Prostate gland (tissue), 2 donors: ENCODE results near the gene KLHL7. TPM values are rescaled to one million over a fixed set of nuclear protein-coding genes. Genes with fewer than 3 reads are reported as not detected.

Source experiments
- DNase-seq: peaks from one replicate; pipeline ENCODE4 v3.0.0-alpha.2; 2019; ENCODE audit warnings: low spot score
- H3K27ac ChIP-seq, 2 donors: fragments of 200-600 bp; sonication (generic); 2 replicates each; pipeline ENCODE4 v1.5.1; 2017 to 2019
- H3K27me3 ChIP-seq: fragments of 200-600 bp; sonication (generic); replicated peaks from 2 replicates; pipeline ENCODE4 v1.5.1; 2019; ENCODE audit not compliant: insufficient read depth
- H3K36me3 ChIP-seq, 2 donors: fragments of 200-600 bp; sonication (generic); 1 replicate in 1 of 2; 2 replicates in 1 of 2; pipeline versions ENCODE4 v1.5.1 to v1.8.1; 2017 to 2019
- H3K4me1 ChIP-seq: fragments of 200-600 bp; sonication (generic); replicated peaks from 2 replicates; pipeline ENCODE4 v1.5.1; 2019
- H3K4me3 ChIP-seq, 2 donors: fragments of 200-600 bp; sonication (generic); 2 replicates each; pipeline ENCODE4 v1.5.1; 2017 to 2019
- H3K9me3 ChIP-seq: fragments of 200-600 bp; sonication (generic); 2 replicates; pipeline ENCODE4 v1.5.1; 2017
- POLR2A ChIP-seq: fragments of 450-650 bp; IDR thresholded peaks from one replicate; pipeline ENCODE4 v1.6.1; 2016; ENCODE audit warnings: antibody characterized with exemption, mild to moderate bottlenecking
- POLR2AphosphoS5 ChIP-seq: sonication (generic); formaldehyde crosslinking; IDR thresholded peaks from one replicate; pipeline ENCODE4 v1.6.1; 2017; ENCODE audit warnings: antibody characterized with exemption
- WGBS: methylation state at CpG from one replicate; pipeline ENCODE4 v1.1.5; 2018; 5-methylcytosine and 5-hydroxymethylcytosine counted together
- intact Hi-C: fragments of 100-400 bp; cut with DNase I; formaldehyde crosslinking; loops from one replicate; pipeline ENCODE4 v1.14.2; 2022
- total RNA-seq, 2 donors: library from RNA; depleted of rRNA; stranded (reverse); fragments of >200 nt; gene quantifications; one replicate each; pipeline ENCODE4 v1.1.0, GENCODE V29; 2016
- TF ChIP-seq, protein P1 (sequence below), 4 experiments: fragments of 200-600 bp in 2 of 4; fragments of 450-650 bp in 2 of 4; sonication (generic) in 2 of 4; IDR thresholded peaks; 1 replicate in 3 of 4; 2 replicates in 1 of 4; pipeline ENCODE4 v1.5.1; 2016 to 2019; ENCODE audit warnings: antibody characterized with exemption in 4 of 4, mild to moderate bottlenecking in 2 of 4, moderate library complexity in 2 of 4

KLHL7 gene
- total RNA-seq, 2 donors from 2014 or later = 18.1 to 67.7 TPM

GRCh38 chr7:23214423-23214822 lies 108.8 kb downstream of the KLHL7 start:
- WGBS = 92% methylated on average over 5 of the region's 5 CpGs

GRCh38 chr7:23214938-23215337 lies 109.4 kb downstream of the KLHL7 start:
- no peak overlapping the region for H3K27ac ChIP-seq
- H3K9me3 ChIP-seq = no peaks in the 10 kb centered on the region
- TF ChIP-seq POLR2A (no peak), POLR2AphosphoS5 (no peak)
- TF ChIP-seq, protein P1, sequence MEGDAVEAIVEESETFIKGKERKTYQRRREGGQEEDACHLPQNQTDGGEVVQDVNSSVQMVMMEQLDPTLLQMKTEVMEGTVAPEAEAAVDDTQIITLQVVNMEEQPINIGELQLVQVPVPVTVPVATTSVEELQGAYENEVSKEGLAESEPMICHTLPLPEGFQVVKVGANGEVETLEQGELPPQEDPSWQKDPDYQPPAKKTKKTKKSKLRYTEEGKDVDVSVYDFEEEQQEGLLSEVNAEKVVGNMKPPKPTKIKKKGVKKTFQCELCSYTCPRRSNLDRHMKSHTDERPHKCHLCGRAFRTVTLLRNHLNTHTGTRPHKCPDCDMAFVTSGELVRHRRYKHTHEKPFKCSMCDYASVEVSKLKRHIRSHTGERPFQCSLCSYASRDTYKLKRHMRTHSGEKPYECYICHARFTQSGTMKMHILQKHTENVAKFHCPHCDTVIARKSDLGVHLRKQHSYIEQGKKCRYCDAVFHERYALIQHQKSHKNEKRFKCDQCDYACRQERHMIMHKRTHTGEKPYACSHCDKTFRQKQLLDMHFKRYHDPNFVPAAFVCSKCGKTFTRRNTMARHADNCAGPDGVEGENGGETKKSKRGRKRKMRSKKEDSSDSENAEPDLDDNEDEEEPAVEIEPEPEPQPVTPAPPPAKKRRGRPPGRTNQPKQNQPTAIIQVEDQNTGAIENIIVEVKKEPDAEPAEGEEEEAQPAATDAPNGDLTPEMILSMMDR (IDR thresholded peaks at IDR 0.05) = no peak
- no peaks in the 10 kb centered on the region for H3K27me3 ChIP-seq
- H3K36me3 ChIP-seq = no peaks in the 10 kb centered on the region
- no peak for DNase-seq
- intact Hi-C loops = no loop called here
- H3K4me1 ChIP-seq = no peaks in the 10 kb centered on the region
- no peak overlapping the region for H3K4me3 ChIP-seq
- 77% methylated on average over 6 of the region's 6 CpGs for WGBS

More at GRCh38 chr7:23214423-23214822, 108.8 kb downstream of the KLHL7 start:
- no peaks in the 10 kb centered on the region for H3K9me3 ChIP-seq
- no peak overlapping the region for H3K4me3 ChIP-seq
- TF ChIP-seq POLR2A (no peak), POLR2AphosphoS5 (no peak)
- TF ChIP-seq, protein P1 (IDR thresholded peaks at IDR 0.05) = no peak
- no peak for DNase-seq
- H3K36me3 ChIP-seq = no peaks in the 10 kb centered on the region
- H3K27ac ChIP-seq = no peak overlapping the region
- H3K27me3 ChIP-seq = no peaks in the 10 kb centered on the region
- H3K4me1 ChIP-seq = no peaks in the 10 kb centered on the region
- intact Hi-C loops = no loop called here

DNA sequence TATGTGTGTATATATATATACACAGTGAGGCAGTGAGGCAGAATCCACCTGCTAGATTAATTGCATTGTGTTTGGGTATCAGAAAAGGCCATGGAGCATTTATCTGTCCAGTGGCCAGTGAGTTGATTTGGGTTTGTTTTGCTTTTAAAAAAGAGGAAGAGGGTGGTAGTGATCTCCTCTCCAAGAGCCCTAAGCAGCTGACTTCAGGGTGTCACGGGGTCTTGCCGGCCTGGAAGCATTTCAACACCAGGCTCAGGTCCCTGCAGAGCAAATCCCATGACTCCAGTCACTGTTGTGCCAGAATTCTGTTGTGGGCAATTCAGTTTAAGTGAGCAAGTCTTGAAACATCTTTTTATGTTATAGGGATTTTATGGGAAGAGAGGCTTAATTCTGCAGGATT lies 110.4 kb downstream of the KLHL7 start:
- Histone ChIP-seq H3K4me1 (no peaks in the 10 kb centered on the region), H3K4me3 (no peak overlapping the region), H3K36me3 (no peaks in the 10 kb centered on the region), H3K9me3 (no peaks in the 10 kb centered on the region), H3K27me3 (no peaks in the 10 kb centered on the region), H3K27ac (no peak overlapping the region)
- TF ChIP-seq POLR2AphosphoS5 (no peak), POLR2A (no peak)
- TF ChIP-seq, protein P1 (IDR thresholded peaks at IDR 0.05) = no peak
- 81% methylated on average over 2 of the region's 2 CpGs for WGBS
- DNase-seq = no peak
- intact Hi-C loops = no loop called here

GRCh38 chr7:23218196-23218595 lies 112.6 kb downstream of the KLHL7 start:
- no peaks in the 10 kb centered on the region for H3K4me1 ChIP-seq
- no peak overlapping the region for H3K4me3 ChIP-seq
- no peaks in the 10 kb centered on the region for H3K9me3 ChIP-seq
- H3K36me3 ChIP-seq = no peaks in the 10 kb centered on the region
- no peaks in the 10 kb centered on the region for H3K27me3 ChIP-seq
- H3K27ac ChIP-seq = no peak overlapping the region
- DNase-seq = no peak
- WGBS = 40% methylated on average over 3 of the region's 3 CpGs
- intact Hi-C loops = no loop called here
- no peak for TF ChIP-seq POLR2AphosphoS5
- TF ChIP-seq, protein P1 (IDR thresholded peaks at IDR 0.05) = no peak
- TF ChIP-seq POLR2A = no peak

DNA sequence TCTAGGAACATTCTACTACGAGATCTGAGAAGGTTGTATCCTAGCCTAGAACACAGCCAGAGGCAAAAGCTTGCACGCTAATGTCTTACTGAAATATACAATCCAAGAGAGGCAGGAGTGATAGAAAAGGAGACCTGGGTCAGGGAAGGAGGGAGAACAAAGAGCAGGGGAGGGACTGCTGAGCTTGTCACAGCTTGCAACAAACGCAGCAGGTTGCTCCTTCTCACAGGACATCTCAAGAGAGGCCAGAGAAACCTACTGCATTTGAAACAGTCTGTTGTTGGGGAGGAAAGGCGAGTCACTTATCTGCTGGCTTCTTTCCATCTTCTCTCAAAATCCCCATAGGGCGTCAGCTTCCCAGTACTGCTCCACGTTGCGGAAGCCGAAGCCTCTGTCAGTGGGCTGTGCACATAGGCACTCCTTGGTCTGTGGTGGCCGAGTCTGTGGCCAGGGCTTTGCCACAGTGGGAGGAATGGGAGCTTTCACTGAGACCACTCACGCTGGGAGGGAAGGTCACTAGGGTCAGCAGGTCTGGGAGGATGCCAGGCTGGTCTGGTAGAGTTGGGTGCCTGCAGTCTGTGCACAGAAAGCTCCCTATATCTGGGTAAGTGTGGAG lies 115.2 kb downstream of the KLHL7 start:
- no peaks in the 10 kb centered on the region for H3K27me3 ChIP-seq
- H3K9me3 ChIP-seq = no peaks in the 10 kb centered on the region
- H3K27ac ChIP-seq = no peak overlapping the region
- no peaks in the 10 kb centered on the region for H3K36me3 ChIP-seq
- intact Hi-C loops = no loop called here
- no peaks in the 10 kb centered on the region for H3K4me1 ChIP-seq
- TF ChIP-seq, protein P1 (IDR thresholded peaks at IDR 0.05) = no peak
- TF ChIP-seq POLR2A (no peak), POLR2AphosphoS5 (no peak)
- no peak overlapping the region for H3K4me3 ChIP-seq
- 57% methylated on average over 10 of the region's 10 CpGs for WGBS
- DNase-seq = no peak
